ENCODE measurements around the gene PTPRQ.

GRCh38 chr12:80549298-80549697, 105.3 kb downstream of the PTPRQ start:
- TF ChIP-seq CTCF (IDR thresholded peaks at IDR 0.05) (no peak), POLR2A (IDR thresholded peaks at IDR 0.05) (no peak)
